Fibroblast of pulmonary artery (primary cell): ENCODE measurements around the gene PRRG2.
"Not testable (repeated sequence)": the region's sequence is repeated elsewhere in the genome, so short reads cannot be mapped to it uniquely, and the experiment has no call there.

Experiments used
- DNase-seq: peaks from one replicate; pipeline ENCODE4 v3.0.0-alpha.2; 2010; ENCODE audit warnings: low read depth
- H3K4me3 ChIP-seq: replicated peaks from 2 replicates; pipeline ENCODE4 v1.5.1; 2011; ENCODE audit warnings: low read depth, mild to moderate bottlenecking, control low read depth, low read length, moderate library complexity
- CTCF ChIP-seq: IDR thresholded peaks from 2 replicates; pipeline ENCODE4 v1.5.1; 2011; ENCODE audit warnings: mild to moderate bottlenecking, control low read depth, low read length, inconsistent platforms; ENCODE audit errors: missing control alignments

The PRRG2 gene

GRCh38 chr19:49609499-49610092 is 28.5 kb downstream of the PRRG2 start:
- no peak for DNase-seq
- no peak overlapping the region for H3K4me3 ChIP-seq
- TF ChIP-seq CTCF = no peak

GRCh38 chr19:49613374-49613773 is 32.3 kb downstream of the PRRG2 start:
- no peak overlapping the region for H3K4me3 ChIP-seq
- TF ChIP-seq CTCF = no peak
- DNase-seq = no peak

- H3K4me3 ChIP-seq = no peak overlapping the region
- TF ChIP-seq CTCF = peak; percentile 9
- peak; percentile 78 for DNase-seq
Measured at GRCh38 chr19:49614096-49614833, 33.1 kb downstream of the PRRG2 start.

GRCh38 chr19:49615861-49616260 is 34.7 kb downstream of the PRRG2 start:
- no peak for DNase-seq
- no peak for TF ChIP-seq CTCF
- H3K4me3 ChIP-seq = no peak overlapping the region

GRCh38 chr19:49616532-49616931 is 35.4 kb downstream of the PRRG2 start:
- no peak for TF ChIP-seq CTCF
- no peak for DNase-seq
- no peak overlapping the region for H3K4me3 ChIP-seq

GRCh38 chr19:49616945-49617344 is 35.8 kb downstream of the PRRG2 start:
- no peak for TF ChIP-seq CTCF
- DNase-seq = no peak
- no peak overlapping the region for H3K4me3 ChIP-seq

GRCh38 chr19:49617860-49618259 is 36.7 kb downstream of the PRRG2 start:
- not testable (repeated sequence) for DNase-seq, H3K4me3 ChIP-seq
